ENCODE data around the gene ANKRD33B. TPM values are rescaled to one million over a fixed set of nuclear protein-coding genes. Genes with fewer than 3 reads are reported as not detected.

The ANKRD33B gene
- total RNA-seq, 1 donor from 2014 or later = 31.1 TPM

DNA sequence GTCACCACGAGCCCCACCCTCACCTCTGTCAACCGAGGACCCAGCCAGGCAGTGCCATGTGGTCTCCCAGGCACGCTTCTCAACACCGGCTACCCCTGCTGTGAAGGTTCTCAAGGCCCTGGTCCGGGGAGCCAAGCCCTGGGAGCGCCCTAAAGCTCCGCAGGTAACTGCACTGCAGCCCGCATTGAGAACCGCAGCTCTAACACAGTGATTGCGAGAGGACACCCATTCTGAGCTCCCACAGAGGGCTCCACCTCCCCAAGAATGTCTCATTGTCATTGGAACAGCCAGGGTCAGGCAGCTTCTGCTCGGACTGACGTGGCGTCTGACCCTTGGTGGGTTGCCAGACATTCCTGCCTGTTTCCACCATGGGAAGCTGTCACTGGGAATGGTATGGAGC lies 88.3 kb downstream of the ANKRD33B start:
- H3K27me3 Mint-ChIP-seq (ENCODE audit: low read depth) = no peaks in the 10 kb centered on the region
- no peaks in the 10 kb centered on the region for H3K4me1 Mint-ChIP-seq (ENCODE audit: low read depth)
- intact Hi-C loops (cut with micrococcal nuclease) = no loop called here
- no peak for DNase-seq (ENCODE audit: low spot score)
- H3K36me3 Mint-ChIP-seq (ENCODE audit: low read depth) = peaks cover 22% of the 10 kb centered on the region
- H3K27ac Mint-ChIP-seq = no peak overlapping the region
- H3K9me3 Mint-ChIP-seq = no peaks in the 10 kb centered on the region
- H3K4me3 Mint-ChIP-seq (ENCODE audit: low read depth) = no peak overlapping the region

DNA sequence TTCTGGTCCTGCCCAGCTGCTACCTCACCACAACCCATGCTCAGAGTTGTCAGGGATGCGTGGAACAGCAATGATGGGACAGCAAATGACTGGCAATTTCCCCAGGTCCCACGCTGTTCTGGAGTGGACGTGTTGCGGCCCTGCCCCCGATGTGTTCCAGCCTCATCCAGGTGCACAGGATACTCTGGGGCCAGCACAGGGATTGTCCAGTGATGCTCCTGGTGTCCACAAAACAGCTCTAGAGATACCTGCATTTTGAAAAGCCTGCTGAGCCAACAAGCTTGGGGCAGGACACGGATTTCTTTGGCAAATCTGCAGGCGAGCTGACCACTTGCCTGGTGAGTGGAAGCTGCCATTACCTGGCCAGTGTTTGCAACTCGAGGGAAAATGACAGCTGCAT lies 88.7 kb downstream of the ANKRD33B start:
- intact Hi-C loops (cut with micrococcal nuclease) = no loop called here
- H3K9me3 Mint-ChIP-seq = no peaks in the 10 kb centered on the region
- no peak overlapping the region for H3K27ac Mint-ChIP-seq
- no peaks in the 10 kb centered on the region for H3K4me1 Mint-ChIP-seq (ENCODE audit: low read depth)
- DNase-seq (ENCODE audit: low spot score) = no peak
- H3K27me3 Mint-ChIP-seq (ENCODE audit: low read depth) = no peaks in the 10 kb centered on the region
- H3K36me3 Mint-ChIP-seq (ENCODE audit: low read depth) = peaks cover 22% of the 10 kb centered on the region
- H3K4me3 Mint-ChIP-seq (ENCODE audit: low read depth) = no peak overlapping the region

DNA sequence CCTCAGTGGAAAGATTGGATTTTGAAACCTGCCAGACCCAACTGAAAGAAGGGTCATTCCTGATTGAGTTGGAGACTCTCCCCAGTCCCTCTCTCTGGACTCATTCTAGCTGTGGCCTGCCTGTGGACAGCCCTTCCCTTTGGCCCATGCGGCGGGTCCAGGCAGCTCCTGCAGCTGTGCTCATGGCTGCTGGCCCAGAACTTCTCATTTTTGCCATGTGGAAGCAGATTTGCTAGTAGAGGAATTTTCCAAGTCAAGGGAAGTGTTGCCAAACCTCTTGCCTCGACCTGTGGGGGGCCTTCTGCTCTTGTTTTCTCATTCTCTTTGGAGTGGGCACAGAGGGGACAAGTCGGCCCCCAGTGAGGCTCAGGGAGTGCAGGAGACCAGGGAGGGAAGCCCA lies 89.2 kb downstream of the ANKRD33B start:
- H3K27ac Mint-ChIP-seq = no peak overlapping the region
- no peaks in the 10 kb centered on the region for H3K27me3 Mint-ChIP-seq (ENCODE audit: low read depth)
- H3K4me1 Mint-ChIP-seq (ENCODE audit: low read depth) = no peaks in the 10 kb centered on the region
- peaks cover 22% of the 10 kb centered on the region for H3K36me3 Mint-ChIP-seq (ENCODE audit: low read depth)
- H3K4me3 Mint-ChIP-seq (ENCODE audit: low read depth) = no peak overlapping the region
- no peak for DNase-seq (ENCODE audit: low spot score)
- intact Hi-C loops (cut with micrococcal nuclease) = no loop called here
- H3K9me3 Mint-ChIP-seq = no peaks in the 10 kb centered on the region

DNA sequence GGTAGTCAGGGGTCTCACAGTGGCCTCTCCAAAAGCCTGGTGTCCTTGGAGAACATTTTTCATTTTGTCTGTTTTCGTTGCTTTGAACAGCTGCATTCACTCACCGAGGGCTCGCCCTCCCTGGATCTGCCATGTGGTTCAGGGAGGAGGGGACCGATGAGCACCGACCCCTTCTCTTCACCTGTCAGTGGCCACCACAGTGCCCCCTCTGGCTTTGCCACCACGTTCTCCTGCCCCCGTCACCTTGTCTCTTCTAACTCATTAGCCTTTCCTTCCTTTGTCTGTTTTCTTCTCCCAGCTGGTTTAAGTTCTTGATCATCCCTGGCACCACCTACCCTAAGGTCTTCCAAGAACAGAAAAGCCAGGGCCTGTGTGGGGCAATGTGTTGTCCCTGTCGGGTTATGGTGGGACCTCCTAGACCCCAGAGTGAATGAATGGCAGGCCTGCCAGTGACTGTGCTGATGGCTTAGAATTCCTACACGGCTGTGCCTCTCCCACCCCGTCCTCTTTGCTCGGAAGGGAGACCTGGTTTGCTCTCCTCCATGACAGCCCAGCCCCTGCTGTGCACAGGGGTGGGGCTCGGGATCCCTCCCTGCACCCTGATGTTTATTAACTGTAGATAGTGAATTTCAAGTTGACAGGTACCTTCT lies 90.0 kb downstream of the ANKRD33B start:
- no peak for DNase-seq (ENCODE audit: low spot score)
- peaks cover 22% of the 10 kb centered on the region for H3K36me3 Mint-ChIP-seq (ENCODE audit: low read depth)
- H3K4me3 Mint-ChIP-seq (ENCODE audit: low read depth) = no peak overlapping the region
- intact Hi-C loops (cut with micrococcal nuclease) = no loop called here
- H3K27me3 Mint-ChIP-seq (ENCODE audit: low read depth) = no peaks in the 10 kb centered on the region
- H3K27ac Mint-ChIP-seq = no peak overlapping the region
- no peaks in the 10 kb centered on the region for H3K4me1 Mint-ChIP-seq (ENCODE audit: low read depth)
- no peaks in the 10 kb centered on the region for H3K9me3 Mint-ChIP-seq

DNA sequence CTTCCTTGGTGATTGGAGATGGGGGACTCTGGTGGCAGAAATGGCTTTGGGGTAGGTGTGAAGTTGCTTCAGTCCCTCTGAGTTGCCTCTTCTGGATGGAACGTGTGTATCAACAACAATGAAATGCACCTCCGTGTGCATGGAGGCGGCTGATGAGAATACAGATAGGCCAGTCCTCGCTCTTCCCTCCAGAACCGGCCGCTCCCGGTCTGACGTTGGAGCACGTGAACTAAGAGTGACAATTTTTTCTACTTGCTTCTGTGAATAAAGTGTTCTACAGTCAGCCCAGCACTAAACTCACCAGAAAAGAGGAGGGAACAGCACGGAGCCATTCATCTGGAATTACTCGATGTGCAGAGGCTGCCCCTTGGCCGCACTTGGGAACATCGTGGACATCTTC lies 90.7 kb downstream of the ANKRD33B start:
- Mint-ChIP-seq H3K36me3 (ENCODE audit: low read depth) (peaks cover 22% of the 10 kb centered on the region), H3K27me3 (ENCODE audit: low read depth) (no peaks in the 10 kb centered on the region), H3K27ac (no peak overlapping the region), H3K4me1 (ENCODE audit: low read depth) (no peaks in the 10 kb centered on the region), H3K9me3 (no peaks in the 10 kb centered on the region), H3K4me3 (ENCODE audit: low read depth) (no peak overlapping the region)
- intact Hi-C loops (cut with micrococcal nuclease) = no loop called here
- no peak for DNase-seq (ENCODE audit: low spot score)

DNA sequence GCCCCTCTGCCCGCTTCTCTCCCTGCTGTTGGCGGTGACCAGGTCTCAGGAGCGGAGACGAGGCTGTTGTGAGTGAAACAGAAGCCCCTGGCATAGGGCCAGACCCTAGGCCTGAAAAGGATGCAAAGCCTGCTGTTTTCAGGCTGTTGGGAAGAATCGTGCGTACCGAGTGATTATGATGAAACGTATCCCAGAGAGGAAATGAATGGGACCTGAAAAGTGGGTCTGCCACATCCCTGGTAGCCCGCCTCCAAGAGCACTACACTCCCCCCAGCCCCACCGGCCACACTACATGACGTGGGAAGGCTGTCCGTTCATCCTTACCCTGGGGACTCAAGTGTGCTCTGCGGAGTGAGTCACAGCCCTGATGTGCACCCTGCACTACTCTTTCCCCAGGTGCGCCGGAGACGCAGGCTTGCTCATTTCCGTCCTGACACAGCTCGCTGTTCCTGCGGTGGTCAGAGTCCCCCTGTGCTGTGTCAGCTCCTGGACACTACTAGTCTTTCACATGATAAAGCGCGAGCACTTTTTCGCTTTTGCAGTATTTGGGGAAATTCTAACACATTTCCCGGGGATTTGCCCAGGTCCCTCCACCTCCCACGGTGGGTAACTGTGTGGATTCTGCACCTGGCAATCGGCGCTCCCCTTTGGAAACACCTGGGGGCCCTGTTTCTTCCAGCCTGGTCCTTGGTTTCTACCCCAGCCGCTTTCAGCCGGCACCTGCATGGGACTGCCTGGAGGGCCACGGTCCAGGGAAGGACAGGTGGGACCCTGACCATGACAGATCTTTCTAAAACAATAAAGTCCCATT lies 91.5 kb downstream of the ANKRD33B start:
- intact Hi-C loops (cut with micrococcal nuclease) = no loop called here
- H3K36me3 Mint-ChIP-seq (ENCODE audit: low read depth) = peaks cover 21% of the 10 kb centered on the region
- no peaks in the 10 kb centered on the region for H3K27me3 Mint-ChIP-seq (ENCODE audit: low read depth)
- H3K4me3 Mint-ChIP-seq (ENCODE audit: low read depth) = no peak overlapping the region
- H3K9me3 Mint-ChIP-seq = no peaks in the 10 kb centered on the region
- H3K4me1 Mint-ChIP-seq (ENCODE audit: low read depth) = no peaks in the 10 kb centered on the region
- DNase-seq (ENCODE audit: low spot score) = no peak
- H3K27ac Mint-ChIP-seq = no peak overlapping the region

DNA sequence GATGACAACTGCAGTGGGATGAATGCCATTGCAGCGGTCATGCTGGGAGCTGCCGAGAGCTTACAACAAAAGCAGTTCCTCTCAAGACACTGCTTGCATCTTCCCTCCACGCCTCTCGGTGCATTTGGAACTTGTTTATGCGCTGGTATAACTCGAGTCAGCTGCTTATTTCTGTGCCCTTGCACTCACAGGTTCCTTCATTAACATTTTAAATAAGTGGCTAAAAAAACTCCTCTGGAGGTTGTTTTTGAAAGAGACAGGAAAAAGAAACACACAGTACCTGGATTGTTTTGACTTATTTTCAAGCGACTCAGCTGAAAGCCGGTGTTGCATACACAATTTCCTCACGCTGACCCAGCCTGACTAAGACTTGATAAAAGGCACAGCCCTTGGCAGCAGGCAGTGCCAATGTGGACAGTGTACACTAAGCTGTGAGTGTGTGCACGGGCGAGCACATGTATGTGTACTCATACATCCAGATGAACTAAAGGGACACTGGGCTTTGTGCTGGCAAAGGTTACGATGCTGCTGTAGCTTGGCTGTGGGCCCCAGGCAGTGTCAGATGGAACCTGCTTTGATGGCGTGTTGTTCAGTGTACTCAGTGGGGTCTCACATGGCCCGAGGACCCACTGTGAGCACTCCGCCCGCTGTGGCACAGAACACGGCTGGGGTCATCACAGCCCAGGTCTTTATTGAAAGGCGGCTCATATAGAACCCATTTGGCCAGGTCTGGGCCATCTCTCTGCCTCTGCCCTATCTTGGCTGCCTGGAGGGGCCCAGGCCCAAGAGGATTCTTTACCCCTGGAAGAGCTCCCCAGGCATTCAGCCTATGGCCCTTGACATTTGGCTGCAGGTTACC lies 92.3 kb downstream of the ANKRD33B start:
- Mint-ChIP-seq H3K36me3 (ENCODE audit: low read depth) (peaks cover 14% of the 10 kb centered on the region), H3K4me1 (ENCODE audit: low read depth) (no peaks in the 10 kb centered on the region), H3K27me3 (ENCODE audit: low read depth) (no peaks in the 10 kb centered on the region), H3K27ac (no peak overlapping the region), H3K4me3 (ENCODE audit: low read depth) (no peak overlapping the region), H3K9me3 (no peaks in the 10 kb centered on the region)
- no peak for DNase-seq (ENCODE audit: low spot score)
- intact Hi-C loops (cut with micrococcal nuclease) = no loop called here

DNA sequence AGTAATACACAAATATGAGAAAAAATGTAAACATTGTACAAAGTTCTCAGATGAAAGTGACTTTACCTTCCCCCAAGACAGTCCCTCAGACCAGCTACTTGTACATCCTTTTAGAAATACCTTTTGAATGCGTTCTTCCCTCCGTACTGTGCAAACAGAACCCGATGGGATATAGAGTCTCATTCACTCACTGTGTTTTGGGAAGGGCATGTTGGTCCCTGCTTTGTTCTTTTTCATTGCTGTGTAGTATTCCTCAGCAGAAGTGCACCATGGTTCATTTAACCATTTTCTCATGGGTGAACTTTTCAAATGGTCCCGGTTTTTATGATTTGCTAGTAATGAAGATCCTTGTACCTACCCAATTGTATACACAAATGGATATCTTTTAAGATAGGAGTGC lies 94.4 kb downstream of the ANKRD33B start:
- no peaks in the 10 kb centered on the region for H3K4me1 Mint-ChIP-seq (ENCODE audit: low read depth)
- no peaks in the 10 kb centered on the region for H3K9me3 Mint-ChIP-seq
- no peak for DNase-seq (ENCODE audit: low spot score)
- intact Hi-C loops (cut with micrococcal nuclease) = no loop called here
- H3K27me3 Mint-ChIP-seq (ENCODE audit: low read depth) = no peaks in the 10 kb centered on the region
- no peak overlapping the region for H3K27ac Mint-ChIP-seq
- no peak overlapping the region for H3K4me3 Mint-ChIP-seq (ENCODE audit: low read depth)
- H3K36me3 Mint-ChIP-seq (ENCODE audit: low read depth) = peaks cover 11% of the 10 kb centered on the region

DNA sequence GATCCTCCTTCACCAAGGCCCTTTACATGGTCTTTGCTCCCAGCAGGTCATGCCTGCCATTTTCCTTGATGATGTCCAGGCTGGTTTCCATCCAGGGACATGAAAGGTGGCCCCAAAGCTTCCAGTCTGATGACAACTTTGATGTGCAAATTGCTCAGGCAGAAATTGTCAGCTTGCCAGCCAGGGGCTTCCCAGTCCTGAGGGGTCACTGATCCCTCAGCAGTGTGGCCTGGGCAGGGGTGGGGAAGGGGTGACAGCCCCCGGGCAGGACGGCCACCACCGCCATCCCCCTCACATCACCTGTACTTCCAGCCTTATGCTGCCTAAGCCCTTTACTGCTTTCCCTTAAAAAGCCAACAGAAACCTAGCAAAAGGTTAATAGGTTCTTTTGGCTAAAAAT lies 96.3 kb downstream of the ANKRD33B start:
- DNase-seq (ENCODE audit: low spot score) = no peak
- intact Hi-C loops (cut with micrococcal nuclease) = no loop called here
- Mint-ChIP-seq H3K9me3 (no peaks in the 10 kb centered on the region), H3K27ac (no peak overlapping the region), H3K4me3 (ENCODE audit: low read depth) (no peak overlapping the region), H3K27me3 (ENCODE audit: low read depth) (no peaks in the 10 kb centered on the region), H3K4me1 (ENCODE audit: low read depth) (no peaks in the 10 kb centered on the region), H3K36me3 (ENCODE audit: low read depth) (peaks cover 2% of the 10 kb centered on the region)

DNA sequence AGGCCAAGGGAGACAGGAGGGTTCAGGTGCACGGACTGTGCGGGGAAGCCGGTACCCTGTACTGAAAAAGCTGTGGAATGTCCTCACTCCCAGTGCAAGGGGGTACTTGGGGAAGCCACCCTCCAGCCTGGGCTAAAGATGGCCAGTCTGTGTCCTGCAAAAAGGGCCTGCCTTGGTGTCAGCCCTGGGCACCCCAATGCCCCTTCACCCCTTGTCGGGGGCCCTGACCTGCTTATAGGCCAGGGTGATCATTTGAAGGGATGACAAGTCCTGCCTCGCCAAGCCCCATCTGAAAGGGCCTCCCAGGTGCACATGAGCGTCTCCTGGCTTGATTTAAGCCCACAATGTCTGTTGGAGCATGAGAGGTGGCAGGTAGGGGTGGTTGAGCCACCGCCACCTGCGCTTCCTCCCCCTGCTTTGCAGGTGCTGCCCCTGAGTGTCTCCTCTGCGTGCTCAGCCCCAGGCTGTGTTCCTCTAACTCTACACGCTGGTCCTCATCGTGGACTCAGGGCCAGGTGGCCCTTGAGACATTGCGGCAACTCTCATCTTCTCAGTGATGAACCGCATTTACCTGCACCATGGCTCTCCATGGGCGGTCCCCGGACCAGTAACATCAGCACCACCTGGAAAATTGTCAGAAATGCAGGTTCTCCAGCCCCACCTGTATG lies 97.0 kb downstream of the ANKRD33B start:
- Mint-ChIP-seq H3K9me3 (no peaks in the 10 kb centered on the region), H3K4me3 (ENCODE audit: low read depth) (no peak overlapping the region), H3K27me3 (ENCODE audit: low read depth) (no peaks in the 10 kb centered on the region), H3K27ac (no peak overlapping the region), H3K36me3 (ENCODE audit: low read depth) (no peaks in the 10 kb centered on the region), H3K4me1 (ENCODE audit: low read depth) (no peaks in the 10 kb centered on the region)
- intact Hi-C loops (cut with micrococcal nuclease) = no loop called here
- no peak for DNase-seq (ENCODE audit: low spot score)

DNA sequence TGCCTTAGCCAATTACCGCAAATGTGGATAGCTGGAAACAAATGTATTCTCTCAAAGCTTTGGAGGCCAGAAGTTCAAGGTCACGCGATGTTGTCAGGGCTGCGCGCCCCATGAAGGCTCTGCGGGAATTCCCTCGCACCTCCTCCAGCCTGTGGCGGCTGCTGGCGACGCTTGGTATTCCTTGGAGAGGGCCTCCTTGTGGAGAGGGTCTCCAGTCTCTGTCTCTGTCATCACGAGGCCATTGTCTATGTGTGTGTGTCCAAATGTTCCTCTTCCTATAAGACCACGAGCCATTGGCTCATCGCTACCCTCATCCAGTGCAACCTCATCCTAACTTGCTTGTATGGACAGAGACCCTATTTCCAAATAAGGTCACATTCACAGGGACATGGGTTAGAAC lies 97.5 kb downstream of the ANKRD33B start:
- Mint-ChIP-seq H3K4me3 (ENCODE audit: low read depth) (no peak overlapping the region), H3K27me3 (ENCODE audit: low read depth) (no peaks in the 10 kb centered on the region), H3K27ac (no peak overlapping the region), H3K36me3 (ENCODE audit: low read depth) (no peaks in the 10 kb centered on the region), H3K9me3 (no peaks in the 10 kb centered on the region), H3K4me1 (ENCODE audit: low read depth) (no peaks in the 10 kb centered on the region)
- DNase-seq (ENCODE audit: low spot score) = no peak
- intact Hi-C loops (cut with micrococcal nuclease) = no loop called here

DNA sequence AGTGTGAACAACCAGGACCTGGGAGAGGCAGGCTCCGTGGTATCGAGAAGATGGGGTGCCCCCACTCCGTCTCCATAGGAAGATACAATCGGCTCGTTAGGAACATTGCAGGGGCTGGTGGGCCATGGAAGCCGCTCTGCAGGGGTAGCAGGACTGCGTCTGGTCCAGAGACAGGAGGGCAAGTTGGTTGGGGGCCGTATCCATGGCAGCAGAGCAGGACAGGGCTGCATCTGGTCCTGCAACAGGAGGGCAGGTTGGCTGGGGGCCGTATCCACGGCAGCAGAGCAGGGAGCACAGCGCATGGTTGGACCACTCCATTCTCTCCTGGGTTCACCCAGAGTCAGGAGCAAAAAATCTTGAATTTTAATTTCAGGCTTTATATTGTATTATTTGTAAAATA lies 98.2 kb downstream of the ANKRD33B start:
- H3K9me3 Mint-ChIP-seq = no peaks in the 10 kb centered on the region
- H3K27me3 Mint-ChIP-seq (ENCODE audit: low read depth) = no peaks in the 10 kb centered on the region
- no peaks in the 10 kb centered on the region for H3K4me1 Mint-ChIP-seq (ENCODE audit: low read depth)
- H3K36me3 Mint-ChIP-seq (ENCODE audit: low read depth) = no peaks in the 10 kb centered on the region
- no peak overlapping the region for H3K27ac Mint-ChIP-seq
- no peak for DNase-seq (ENCODE audit: low spot score)
- intact Hi-C loops (cut with micrococcal nuclease) = no loop called here
- no peak overlapping the region for H3K4me3 Mint-ChIP-seq (ENCODE audit: low read depth)

Data from activated T-helper 2 cell treated with anti-CD3 and anti-CD28 coated beads, Interferon-gamma antibody, Interleukin-2, Interleukin-4, amounts not matched to agents 10 μg/mL and 5 μg/mL and 100 μg/mL, durations not matched to agents 14 hours and 24 hours and 36 hours (primary cell).